GM21619 (cell line): ENCODE data around the gene FSTL3.
"Not testable (repeated sequence)": the region's sequence is repeated elsewhere in the genome, so short reads cannot be mapped to it uniquely, and the experiment has no call there.

Source experiments
- ATAC-seq: cut with Tn5 transposase; IDR thresholded peaks from one replicate; pipeline ENCODE4 v1.9.1; 2021; ENCODE audit not compliant: unreplicated experiment

Gene FSTL3

DNA sequence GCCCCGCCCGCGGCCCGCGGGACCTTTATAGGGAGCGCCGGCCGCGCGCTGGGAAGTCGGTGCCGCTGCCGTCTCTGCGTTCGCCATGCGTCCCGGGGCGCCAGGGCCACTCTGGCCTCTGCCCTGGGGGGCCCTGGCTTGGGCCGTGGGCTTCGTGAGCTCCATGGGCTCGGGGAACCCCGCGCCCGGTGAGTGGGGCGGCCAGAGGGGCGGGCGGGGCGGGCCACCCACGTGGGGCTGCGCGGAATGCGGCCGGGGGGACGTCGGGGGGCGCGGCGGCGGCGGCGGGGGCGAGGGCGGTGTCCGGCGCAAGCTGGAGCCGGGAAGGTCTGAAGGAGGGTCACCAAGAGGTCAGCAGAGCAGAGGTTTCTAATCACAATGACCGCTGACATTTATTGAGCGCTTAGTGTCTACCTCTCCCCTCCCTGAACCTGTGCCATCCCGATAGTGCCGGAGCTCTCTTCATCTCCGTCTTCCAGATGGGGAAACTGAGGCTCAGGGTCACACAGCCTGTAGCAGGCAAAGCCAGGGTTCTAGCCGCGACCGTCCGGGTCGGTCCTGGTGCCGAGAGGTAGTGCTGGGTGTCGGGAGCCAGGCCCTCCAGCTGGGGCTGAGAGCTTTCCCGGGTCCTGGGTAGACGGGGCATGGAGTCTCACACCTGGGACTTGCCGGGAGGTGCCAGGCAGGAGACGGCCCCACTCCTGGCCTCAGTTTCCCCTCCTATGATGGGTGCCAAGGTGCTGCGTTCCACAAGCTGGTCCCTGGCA lies at the start of gene FSTL3:
TSS of gene FSTL3 (plus strand) at position 54 of the 767 bp plus-strand sequence. CDS start at position 86, 32 bp downstream.
- no peak for ATAC-seq

GRCh38 chr19:626566-626965 lies 49.6 kb upstream of the FSTL3 start:
- ATAC-seq, result not testable (repeated sequence)

DNA sequence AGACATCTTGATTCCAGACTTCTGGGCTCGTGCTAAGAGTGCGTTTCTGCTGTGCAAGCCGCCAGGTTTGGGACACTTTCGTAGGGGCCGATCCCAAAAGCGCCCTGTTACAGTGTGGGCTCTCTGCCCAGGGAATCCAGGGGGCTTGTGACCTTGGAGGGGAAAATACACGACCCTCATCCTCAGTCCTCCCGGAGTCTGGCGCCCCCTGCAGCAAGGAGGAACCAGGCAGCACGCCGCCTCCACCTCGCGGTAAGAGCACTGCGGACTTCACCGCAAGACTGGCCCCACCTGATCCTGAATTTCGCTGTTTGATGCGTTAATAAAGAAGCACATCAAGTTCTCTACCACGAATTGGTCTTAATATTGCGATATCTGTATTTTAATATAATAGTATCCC lies 48.0 kb upstream of the FSTL3 start:
- no peak for ATAC-seq

- ATAC-seq, result not testable (repeated sequence)
Observed at GRCh38 chr19:629515-629914, 46.7 kb upstream of the FSTL3 start.

DNA sequence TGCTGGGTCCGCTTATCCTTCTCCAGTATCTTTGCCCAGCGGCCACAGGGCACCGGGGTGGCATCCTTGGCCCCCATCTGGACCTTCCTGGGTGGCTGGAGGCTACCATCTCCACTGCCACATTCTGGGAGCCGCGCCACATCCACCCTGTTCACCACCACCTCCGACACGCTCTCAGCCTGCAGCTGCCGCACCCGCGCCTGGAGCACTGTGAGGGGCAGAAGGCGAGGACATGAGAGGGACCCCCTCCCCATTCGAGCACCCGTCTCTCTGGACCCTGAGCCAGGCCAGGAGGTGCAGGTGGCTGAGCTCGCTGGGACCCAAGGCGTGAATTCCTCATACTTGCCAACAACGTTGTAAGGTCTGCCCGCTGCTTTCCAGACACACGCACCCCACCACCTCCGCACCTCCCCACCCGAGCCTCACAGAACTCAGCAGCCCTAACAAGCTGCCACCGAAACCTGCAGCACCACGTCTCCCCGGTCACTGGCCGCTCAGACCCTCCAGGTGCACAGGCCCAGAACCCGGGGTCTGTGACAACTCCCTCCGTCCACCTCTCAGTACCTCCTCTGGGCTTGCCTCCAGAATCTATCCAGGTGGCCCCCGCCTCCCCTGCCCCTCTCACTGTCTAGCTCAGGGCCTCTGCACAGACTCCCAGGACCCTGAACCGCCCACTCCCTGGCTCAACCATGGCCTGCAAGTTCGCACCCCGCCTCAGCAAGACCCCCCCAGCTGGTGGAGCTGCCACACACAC lies 46.1 kb upstream of the FSTL3 start:
- no peak for ATAC-seq

GRCh38 chr19:632579-633067 lies 43.6 kb upstream of the FSTL3 start:
- peak; percentile 9 for ATAC-seq

- ATAC-seq, result peak; percentile 63
Observed at GRCh38 chr19:633068-633785, 43.0 kb upstream of the FSTL3 start, which contains the start of gene POLRMT. TSS of gene POLRMT (minus strand) at chr19:633537. CDS start at chr19:633512, 25 bp downstream.

DNA sequence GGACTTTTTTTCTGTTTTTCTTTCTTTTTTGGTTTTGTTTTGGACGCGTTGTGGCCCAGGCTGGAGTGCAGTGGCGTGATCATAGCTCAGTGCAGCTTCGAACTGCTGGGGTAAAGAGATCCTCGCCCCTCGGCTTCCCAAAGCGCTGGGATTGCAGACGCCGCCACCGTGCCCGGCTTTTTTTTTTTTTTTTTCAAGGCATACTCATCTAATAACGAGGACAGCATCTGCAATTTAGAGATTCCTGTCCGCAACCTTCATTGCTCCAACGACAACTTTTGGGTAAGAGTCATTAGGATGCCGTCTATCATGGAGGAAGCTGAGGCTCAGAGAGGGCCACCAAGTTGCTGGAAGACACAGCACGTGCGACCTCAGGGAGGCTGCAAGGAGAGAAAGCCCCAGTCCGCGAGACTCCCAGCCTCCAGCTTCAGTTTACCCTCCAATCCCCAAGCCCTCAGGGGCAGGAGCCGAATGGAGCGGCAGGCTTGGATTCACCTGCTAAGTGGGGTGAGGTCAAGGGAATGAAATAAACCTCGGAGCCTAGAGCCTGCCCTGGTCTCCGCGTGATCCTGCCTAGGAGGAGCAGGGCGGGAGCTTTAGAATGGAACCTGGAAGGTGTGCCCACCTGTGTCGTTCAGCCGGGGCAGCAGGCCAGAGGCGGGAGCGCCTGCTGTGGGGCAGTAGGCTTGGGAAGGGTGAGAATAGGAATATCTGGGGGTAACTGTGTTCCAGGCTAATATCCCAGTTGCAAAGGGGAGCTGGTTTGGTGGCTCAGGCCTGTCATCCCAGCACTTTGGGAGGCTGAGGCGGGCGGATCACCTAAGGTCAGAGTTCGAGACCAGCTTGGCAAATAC lies 42.2 kb upstream of the FSTL3 start:
- ATAC-seq, result no peak

GRCh38 chr19:634975-635652 lies 41.1 kb upstream of the FSTL3 start:
- ATAC-seq, result no peak

- no peak for ATAC-seq
Observed at GRCh38 chr19:638906-639252, 37.3 kb upstream of the FSTL3 start.

DNA sequence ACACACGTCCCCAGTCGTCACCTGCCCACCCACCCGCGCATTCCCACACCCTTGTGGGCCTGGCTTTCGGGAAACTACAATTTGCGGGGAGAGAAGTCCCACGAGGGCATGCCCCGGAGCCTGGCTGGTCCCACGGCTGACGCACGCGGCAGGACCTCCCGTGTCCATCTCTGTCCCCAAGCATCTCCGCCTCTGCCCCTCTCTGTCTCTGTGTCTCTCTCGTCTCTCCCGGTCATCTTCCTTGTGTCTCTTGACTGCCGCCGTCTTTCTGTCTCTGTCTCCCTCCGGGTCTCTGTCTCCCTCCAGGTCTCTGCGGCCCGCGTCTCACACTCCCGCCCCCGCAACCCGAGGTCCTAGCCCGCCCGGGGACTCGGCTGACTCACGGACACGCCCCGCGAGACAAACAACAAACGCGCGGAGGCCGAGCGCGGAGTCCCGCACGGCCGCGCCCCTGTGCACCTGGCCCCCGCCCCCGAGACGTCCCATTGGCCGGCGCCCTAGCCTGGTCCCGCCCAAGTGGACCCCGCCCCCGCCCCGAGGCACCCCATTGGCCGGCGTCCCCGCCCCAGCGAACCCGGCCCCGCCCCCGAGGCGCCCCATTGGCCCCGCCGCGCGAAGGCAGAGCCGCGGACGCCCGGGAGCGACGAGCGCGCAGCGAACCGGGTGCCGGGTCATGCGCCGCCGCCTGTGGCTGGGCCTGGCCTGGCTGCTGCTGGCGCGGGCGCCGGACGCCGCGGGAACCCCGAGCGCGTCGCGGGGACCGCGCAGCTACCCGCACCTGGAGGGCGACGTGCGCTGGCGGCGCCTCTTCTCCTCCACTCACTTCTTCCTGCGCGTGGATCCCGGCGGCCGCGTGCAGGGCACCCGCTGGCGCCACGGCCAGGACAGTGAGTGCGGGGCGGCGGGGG lies 36.7 kb upstream of the FSTL3 start, which contains the start of gene FGF22:
TSS of gene FGF22 (plus strand) at position 627 of the 908 bp plus-strand sequence. CDS start at position 674, 47 bp downstream.
- peak; percentile 61 for ATAC-seq

GRCh38 chr19:640161-640558 lies 36.0 kb upstream of the FSTL3 start:
- ATAC-seq, result no peak

DNA sequence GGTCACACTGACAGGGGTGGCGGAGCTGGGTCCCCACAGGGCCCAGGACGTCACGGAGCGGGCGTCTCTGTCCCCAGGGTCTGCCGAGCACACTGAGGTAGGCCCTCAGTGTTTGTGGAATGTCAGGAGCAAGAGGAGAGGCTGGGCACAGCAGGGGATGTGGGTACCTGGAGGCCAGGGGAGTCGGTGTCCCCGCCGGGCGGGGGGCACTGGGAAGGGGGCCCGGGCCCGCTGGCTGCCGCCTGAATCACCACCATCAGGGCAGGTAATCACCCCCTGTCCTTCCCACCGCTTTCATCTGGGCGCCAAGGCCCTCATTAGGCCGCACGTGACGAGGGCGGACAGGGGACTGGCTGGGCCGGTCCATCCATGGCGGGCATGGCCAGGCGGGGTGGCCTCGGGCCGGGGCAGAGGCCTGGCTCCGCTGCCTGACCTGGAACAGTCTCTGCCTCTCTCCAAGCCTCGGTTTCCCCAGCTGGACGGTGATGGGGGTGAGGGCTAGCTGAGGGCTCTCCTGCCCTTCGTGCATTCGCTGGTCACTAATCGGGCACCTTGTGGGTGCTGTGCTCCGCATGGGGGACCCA lies 35.5 kb upstream of the FSTL3 start:
- ATAC-seq, result no peak

GRCh38 chr19:641702-642101 lies 34.5 kb upstream of the FSTL3 start:
- ATAC-seq, result no peak

DNA sequence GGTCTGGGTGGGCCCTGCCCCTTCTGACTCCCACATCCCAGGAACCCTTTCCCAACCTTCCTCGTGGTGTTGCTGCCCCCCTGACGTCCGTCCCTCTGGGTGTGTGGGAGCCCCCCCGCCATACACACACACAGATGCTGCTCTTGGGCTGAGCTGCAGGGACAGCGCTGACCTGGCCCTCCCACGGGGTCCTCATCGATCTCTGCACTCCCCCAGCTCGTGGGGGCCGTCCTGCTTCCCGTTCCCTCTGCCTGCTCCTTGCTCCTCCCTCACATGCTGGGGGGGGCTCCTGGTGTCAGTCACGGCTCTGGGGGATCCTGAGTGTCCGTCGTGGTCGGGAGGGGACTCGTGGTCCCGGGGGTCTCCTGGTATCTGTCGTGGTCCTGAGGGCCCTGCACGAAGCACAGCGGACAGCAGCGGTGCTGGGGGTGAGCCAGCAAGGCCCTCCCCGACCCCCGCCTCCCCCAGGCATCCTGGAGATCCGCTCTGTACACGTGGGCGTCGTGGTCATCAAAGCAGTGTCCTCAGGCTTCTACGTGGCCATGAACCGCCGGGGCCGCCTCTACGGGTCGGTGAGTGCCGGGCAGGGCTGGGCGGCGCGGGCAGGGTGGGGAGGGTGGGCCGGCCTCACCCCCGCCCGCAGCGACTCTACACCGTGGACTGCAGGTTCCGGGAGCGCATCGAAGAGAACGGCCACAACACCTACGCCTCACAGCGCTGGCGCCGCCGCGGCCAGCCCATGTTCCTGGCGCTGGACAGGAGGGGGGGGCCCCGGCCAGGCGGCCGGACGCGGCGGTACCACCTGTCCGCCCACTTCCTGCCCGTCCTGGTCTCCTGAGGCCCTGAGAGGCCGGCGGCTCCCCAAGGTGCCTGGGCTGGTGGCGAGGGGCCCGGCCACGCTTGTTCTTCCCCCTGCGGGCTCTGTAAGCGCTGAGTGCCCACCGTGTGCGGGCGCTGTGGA lies 33.1 kb upstream of the FSTL3 start:
- ATAC-seq, result no peak

GRCh38 chr19:643736-644135 lies 32.5 kb upstream of the FSTL3 start:
- ATAC-seq, result no peak

- no peak for ATAC-seq
Observed at GRCh38 chr19:644363-644762, 31.8 kb upstream of the FSTL3 start.
